ENCODE results near the gene RNPEPL1.

The RNPEPL1 gene

GRCh38 chr2:240597419-240598181, 29.3 kb downstream of the RNPEPL1 start:
- TF ChIP-seq, protein P1, sequence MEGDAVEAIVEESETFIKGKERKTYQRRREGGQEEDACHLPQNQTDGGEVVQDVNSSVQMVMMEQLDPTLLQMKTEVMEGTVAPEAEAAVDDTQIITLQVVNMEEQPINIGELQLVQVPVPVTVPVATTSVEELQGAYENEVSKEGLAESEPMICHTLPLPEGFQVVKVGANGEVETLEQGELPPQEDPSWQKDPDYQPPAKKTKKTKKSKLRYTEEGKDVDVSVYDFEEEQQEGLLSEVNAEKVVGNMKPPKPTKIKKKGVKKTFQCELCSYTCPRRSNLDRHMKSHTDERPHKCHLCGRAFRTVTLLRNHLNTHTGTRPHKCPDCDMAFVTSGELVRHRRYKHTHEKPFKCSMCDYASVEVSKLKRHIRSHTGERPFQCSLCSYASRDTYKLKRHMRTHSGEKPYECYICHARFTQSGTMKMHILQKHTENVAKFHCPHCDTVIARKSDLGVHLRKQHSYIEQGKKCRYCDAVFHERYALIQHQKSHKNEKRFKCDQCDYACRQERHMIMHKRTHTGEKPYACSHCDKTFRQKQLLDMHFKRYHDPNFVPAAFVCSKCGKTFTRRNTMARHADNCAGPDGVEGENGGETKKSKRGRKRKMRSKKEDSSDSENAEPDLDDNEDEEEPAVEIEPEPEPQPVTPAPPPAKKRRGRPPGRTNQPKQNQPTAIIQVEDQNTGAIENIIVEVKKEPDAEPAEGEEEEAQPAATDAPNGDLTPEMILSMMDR (IDR thresholded peaks at IDR 0.05), result no peak
- no peak overlapping the region for H3K4me3 ChIP-seq
- H3K27me3 ChIP-seq, result no peaks in the 10 kb centered on the region
- no peak overlapping the region for H3K27ac ChIP-seq
- peak in 1 of 2 donors; percentile 59 for DNase-seq
- intact Hi-C loops (cut with DNase I; ENCODE audit: low total_unique reads), result loop anchor here (10.0 kb wide), 1 partner anchor 557 kb away; the partner anchor contains the start of gene PPP1R7
- H3K4me1 ChIP-seq, result peaks cover 0 to 31% (median 20%) of the 10 kb centered on the region in 4 donors
- peaks cover 13 to 76% (median 39%) of the 10 kb centered on the region in 3 donors for H3K36me3 ChIP-seq
- H3K9me3 ChIP-seq, result no peaks in the 10 kb centered on the region

- Histone ChIP-seq H3K4me3 (no peak overlapping the region), H3K4me1 (peaks cover 0 to 31% (median 20%) of the 10 kb centered on the region in 4 donors), H3K27ac (no peak overlapping the region), H3K36me3 (peaks cover 13 to 68% (median 34%) of the 10 kb centered on the region in 3 donors), H3K27me3 (no peaks in the 10 kb centered on the region), H3K9me3 (no peaks in the 10 kb centered on the region)
- TF ChIP-seq, protein P1 (IDR thresholded peaks at IDR 0.05), result no peak
- intact Hi-C loops (cut with DNase I; ENCODE audit: low total_unique reads), result loop anchor here (10.0 kb wide), 1 partner anchor 556 kb away; the partner anchor contains the start of gene PPP1R7
- peak in 1 of 2 donors; percentile 66 for DNase-seq
Observed at GRCh38 chr2:240598311-240598911, 30.1 kb downstream of the RNPEPL1 start.

DNA sequence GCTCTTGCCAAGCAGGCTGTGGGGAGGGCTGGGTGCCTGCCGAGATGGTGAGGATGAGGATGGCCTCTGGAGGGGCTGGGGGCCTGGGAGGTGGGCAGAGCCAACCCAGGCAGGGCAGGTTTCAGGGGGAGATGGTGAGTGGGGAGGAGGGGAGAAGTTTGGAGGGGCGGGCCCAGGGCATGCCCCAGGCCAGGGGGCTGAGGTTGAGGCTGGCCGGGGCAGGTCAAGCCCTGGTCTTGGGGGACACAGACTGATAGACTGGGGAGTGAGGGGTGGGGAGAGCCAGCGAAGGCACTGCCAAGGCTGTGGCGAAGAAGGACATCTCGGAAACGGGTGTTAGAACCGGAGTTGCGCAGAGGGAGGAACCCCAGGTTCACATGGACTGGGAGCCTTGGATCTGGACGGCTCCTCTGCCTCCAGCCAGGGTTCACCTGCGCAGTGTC, 30.9 kb downstream of the RNPEPL1 start:
- Histone ChIP-seq H3K36me3 (peaks cover 13 to 60% (median 30%) of the 10 kb centered on the region in 3 donors), H3K27ac (no peak overlapping the region), H3K4me1 (peaks cover 0 to 26% (median 21%) of the 10 kb centered on the region in 4 donors), H3K9me3 (no peaks in the 10 kb centered on the region), H3K27me3 (no peaks in the 10 kb centered on the region), H3K4me3 (no peak overlapping the region)
- DNase-seq, result peak in 1 of 2 donors; percentile 58
- TF ChIP-seq, protein P1 (IDR thresholded peaks at IDR 0.05), result no peak
- intact Hi-C loops (cut with DNase I; ENCODE audit: low total_unique reads), result loop anchor here (10.0 kb wide), 1 partner anchor 556 kb away; the partner anchor contains the start of gene PPP1R7

DNA sequence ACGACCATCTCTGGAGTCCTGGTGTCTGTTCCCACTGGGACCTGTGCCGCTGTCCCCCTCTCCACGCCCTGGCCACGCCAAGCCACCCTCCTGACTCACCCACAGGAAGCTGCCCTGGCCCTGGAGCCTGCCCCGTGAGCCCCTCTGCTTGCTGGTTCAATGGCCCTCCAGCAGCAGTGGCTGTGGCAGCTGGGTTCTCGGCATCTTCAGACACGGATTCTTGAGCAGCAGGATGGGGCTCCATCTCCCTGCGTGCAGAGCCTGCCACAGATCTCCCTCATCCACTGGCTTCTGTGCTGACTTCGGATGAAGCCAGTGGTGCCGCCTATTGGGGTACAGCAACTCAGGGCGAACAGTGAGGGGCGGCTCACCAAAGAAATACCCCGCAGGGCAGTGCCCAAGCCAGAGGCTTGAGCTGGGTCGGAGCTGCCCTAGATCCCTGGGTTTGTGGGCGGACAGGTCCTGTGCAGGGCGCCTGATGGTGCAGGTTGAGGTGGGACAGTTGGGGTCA, 32.2 kb downstream of the RNPEPL1 start:
- intact Hi-C loops (cut with DNase I; ENCODE audit: low total_unique reads), result no loop called here
- Histone ChIP-seq H3K36me3 (peaks cover 13 to 50% (median 24%) of the 10 kb centered on the region in 3 donors), H3K9me3 (no peaks in the 10 kb centered on the region), H3K27me3 (no peaks in the 10 kb centered on the region), H3K27ac (no peak overlapping the region), H3K4me1 (peaks cover 0 to 23% (median 17%) of the 10 kb centered on the region in 4 donors), H3K4me3 (no peak overlapping the region)
- DNase-seq, result peak in 1 of 2 donors; percentile 53
- TF ChIP-seq, protein P1 (IDR thresholded peaks at IDR 0.05), result no peak

DNA sequence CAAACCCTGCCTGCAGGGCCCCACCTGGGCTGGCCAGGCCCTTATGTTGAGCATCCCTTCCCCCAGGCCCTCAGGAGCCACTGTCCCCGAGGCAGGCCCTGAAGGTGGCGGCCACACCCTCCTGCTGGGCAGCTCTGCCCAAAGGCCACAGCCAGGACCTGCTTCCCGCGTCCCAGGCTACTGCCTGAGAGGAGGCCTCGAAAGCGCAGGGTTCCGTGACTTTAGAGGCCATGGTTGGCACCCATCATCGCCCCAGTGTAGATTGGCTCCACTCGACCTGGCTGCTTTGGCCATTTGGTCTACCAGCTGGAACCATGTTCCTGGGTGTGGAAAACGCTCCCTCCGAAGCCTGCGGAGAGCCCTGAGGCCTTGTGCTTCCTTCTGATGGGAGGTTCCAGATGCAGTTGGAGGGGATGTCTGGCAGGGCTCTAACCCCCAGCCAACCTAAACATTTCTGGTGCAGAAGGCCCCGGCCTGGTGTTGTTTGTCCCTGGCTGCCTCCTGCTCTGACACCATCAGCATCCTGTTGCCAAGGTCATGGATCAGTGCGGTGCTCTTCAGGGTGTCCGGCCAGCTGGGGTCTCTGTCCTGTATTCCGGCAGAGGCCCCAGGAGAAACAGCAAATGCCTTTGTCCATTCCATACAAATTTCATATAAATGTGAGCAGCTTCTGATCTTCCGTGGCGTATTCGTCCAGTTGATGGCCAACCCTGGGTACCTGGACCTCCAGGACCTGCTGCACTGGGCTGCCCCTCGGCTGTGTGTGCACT, 33.0 kb downstream of the RNPEPL1 start:
- DNase-seq, result peak in 1 of 2 donors; percentile 53
- Histone ChIP-seq H3K27me3 (no peaks in the 10 kb centered on the region), H3K27ac (no peak overlapping the region), H3K4me3 (no peak overlapping the region), H3K4me1 (peaks cover 0 to 15% (median 9%) of the 10 kb centered on the region in 4 donors), H3K36me3 (peaks cover 13 to 50% (median 22%) of the 10 kb centered on the region in 3 donors), H3K9me3 (no peaks in the 10 kb centered on the region)
- intact Hi-C loops (cut with DNase I; ENCODE audit: low total_unique reads), result no loop called here
- TF ChIP-seq, protein P1 (IDR thresholded peaks at IDR 0.05), result no peak
